Pulmonary artery endothelial cell (primary cell): Measurements from ENCODE around the gene ADRB2. TPM values are rescaled to one million over a fixed set of nuclear protein-coding genes. Genes with fewer than 3 reads are reported as not detected.
"Not testable (repeated sequence)": the region's sequence is repeated elsewhere in the genome, so short reads cannot be mapped to it uniquely, and the experiment has no call there.

Experiments
- DNase-seq: peaks from one replicate; pipeline ENCODE4 v3.0.0-alpha.2; 2011; ENCODE audit warnings: low read depth, low spot score
- total RNA-seq: library from RNA; depleted of rRNA; stranded (reverse); fragments of >200 nt; gene quantifications from 2 replicates; pipeline ENCODE4 v1.2.3, GENCODE V29; 2014

ADRB2 gene
- 3.1 and 3.5 TPM in 2 replicates for total RNA-seq

- peak; percentile 88 for DNase-seq
Observed at GRCh38 chr5:148826053-148826738, at the start of gene ADRB2. ADRB2 (plus strand) TSS chr5:148826611; CDS start chr5:148826832, 221 bp downstream.

DNA sequence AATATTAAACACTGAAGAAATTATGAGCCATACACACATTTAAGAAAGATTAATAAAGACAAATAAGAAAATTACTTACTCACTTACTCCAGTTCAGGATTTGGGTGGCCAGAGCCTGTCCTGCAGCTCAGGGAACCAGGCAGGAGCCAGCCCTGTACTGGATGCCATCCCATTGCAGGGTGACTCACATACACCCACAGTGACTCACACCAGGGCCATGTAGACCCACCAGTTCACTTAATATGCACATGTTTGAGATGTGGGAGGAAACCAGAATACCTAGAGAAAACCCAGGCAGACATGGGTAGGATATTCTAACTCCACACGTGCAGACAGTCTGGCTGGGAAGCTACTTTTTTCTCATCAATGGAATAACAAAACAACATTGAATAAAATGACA, 49.6 kb upstream of the ADRB2 start:
- DNase-seq: peak; percentile 8

DNA sequence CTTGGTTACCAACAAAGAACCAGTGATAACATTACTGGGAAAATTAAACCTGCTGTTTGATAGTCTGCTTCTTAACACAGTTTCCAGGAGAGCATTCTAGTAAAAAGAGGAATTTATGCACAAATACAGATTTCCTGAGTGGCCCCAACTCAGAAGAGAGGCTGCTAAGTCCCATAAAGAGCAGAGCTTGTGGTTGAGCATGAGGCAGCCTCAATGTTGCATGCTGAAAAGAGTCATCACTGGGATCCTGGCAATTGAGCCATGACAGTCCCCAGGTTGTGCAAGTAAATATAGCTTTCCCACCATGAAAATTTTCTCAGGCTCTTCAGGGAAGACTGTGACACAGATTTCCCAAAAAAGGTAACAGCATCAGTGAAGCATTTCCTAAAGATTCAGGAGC, 47.5 kb upstream of the ADRB2 start:
- no peak for DNase-seq

DNA sequence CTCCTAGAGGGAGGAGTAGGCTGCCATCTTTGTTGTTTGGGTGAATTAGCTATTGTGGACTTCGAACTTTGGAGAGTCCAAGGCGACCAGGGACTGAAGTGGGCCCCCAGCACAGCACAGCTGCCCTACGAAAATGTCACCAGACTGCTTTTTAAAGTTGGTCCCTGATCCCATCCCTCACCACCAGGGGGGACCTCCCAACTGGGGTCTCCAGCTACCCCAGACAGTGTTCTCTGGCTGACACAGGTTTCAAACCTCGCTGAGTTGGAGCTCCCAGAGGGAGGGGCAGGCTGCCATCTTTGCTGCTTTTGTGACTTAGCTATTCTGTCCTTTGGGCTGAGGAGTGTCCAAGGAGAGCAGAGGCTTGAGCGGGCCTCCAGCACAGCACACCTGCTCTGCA, 45.7 kb upstream of the ADRB2 start:
- DNase-seq: no peak

DNA sequence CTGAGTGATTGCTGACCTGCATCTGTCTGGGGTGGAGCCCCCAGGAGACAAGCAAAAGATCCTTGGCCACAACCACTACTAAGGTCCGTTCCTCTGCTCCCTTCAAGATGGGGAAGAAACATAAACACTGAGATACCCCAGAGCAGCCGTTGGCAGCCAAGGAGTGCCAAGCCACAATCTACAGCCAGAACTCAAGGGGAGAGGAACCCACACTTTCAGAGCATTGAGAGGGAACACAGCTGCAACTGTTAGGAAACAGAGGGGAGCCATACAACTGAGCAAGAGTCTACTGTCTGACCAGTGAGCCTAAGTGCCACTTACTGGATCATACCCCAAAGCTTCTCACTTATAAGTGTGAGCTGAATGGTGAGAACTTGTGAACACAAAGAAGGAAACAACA, 44.6 kb upstream of the ADRB2 start:
- no peak for DNase-seq

DNA sequence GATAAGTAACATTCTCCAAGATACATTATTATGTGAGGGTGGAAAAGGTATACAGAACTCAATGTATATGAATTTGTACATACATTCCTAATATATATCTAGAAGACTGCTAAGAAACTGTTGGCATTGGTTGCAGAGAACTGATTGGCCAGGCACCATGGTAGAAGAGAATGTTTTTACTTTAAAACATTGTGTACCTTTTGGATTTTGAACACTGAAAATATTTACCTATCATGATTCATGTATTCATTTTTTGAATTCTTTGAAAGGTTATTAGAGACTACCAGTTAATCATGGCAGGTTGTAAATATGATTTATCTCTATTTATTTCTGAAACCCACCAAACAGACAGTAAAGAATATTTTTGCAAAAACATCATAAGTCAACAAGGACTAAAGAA, 41.2 kb upstream of the ADRB2 start:
- DNase-seq: no peak

DNA sequence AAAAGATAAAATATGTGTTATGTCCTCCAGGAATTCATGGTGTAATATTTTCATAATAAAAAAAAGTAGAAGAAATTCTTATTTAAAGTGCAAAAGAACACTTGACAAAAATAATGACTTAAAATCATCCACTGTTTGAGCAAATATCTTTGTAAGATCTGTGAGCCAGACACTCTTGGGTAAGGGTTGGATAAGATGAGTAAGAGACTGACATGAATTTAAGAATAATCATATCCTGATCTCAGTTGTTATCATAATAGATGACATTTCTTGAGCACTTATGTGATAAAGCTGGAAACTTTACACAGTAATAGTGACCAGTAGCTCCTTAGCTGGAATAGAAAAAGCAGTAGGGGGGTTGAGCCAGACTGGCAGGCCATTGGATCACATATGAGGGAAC, 40.0 kb upstream of the ADRB2 start:
- no peak for DNase-seq

DNA sequence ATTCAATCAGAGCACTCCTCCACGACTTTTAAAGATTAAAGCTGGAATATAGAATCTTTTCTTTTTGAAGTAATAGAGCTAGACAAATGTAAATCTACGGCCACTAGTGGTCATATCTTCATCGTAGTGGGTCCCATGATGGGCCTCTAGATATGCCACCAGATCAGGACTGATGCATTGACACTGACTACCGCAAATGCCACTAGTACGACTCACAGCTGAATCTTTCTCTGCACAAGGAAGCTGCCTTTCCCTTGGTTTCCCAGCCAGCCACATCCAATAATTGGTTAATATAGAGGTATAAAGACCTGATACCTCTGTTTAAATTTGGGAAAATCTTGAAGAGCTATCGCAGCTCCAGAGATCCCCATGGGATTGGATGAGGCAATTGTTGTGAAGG, 37.8 kb upstream of the ADRB2 start:
- no peak for DNase-seq

- DNase-seq: no peak
Observed at GRCh38 chr5:148790545-148791333, 35.7 kb upstream of the ADRB2 start.

- no peak for DNase-seq
Observed at GRCh38 chr5:148791334-148791667, 35.1 kb upstream of the ADRB2 start.

DNA sequence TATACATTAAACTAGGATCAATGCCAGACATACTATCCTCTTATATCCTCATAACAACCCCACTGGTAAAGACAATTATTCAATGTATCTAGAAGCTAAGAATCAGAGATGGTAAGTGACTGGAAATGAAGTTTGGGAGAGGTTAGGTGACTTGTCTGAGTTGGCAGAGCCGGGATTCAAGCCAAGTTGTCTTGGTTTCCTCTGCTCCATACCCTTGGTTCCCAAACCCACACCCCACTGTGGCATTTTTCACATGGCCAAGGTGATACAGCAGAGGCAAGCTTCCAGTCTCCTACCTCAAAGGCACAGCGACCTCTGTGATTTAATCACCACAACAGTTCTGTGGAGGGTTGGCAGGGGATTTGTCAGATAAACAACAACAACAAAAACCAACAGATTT, 34.7 kb upstream of the ADRB2 start:
- DNase-seq: no peak

DNA sequence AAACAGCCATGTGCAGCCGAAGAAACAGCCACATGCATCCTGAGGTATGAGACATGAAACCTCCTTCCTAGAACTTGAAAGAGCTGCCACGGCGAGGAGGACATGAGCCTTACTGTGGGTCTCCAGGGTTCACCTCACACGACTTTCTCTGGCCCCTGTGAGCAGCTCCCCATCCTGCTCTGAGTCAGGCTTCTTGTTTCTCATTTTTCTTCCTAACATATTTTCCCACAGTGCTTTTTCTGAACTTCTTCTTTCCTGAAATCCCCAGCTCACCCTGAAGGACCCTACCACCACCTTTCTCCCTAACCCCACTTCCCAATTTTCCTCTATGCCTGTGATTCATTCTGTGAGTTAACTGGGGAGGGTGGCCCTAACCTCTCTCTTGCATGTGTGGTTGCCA, 33.7 kb upstream of the ADRB2 start:
- DNase-seq: no peak

DNA sequence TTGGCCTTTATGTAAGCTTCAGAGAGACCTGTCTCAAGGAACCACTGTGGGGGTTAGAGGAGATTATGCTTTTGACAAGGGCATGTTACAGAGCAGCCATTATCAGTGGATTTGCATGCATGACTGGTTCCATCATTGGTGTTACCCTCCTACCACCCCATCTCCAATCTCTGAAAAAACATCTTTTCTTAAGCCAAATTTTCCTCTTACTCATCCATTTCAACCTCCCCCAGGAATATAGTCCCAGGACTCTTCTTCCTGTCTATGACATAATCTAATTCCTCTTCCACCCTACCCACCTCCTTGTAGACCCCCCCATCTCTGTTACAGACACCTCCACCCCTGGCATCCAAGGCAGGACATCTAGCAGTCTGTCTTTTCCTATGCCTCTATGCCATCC, 33.1 kb upstream of the ADRB2 start:
- no peak for DNase-seq

GRCh38 chr5:148794275-148794674, 32.1 kb upstream of the ADRB2 start:
- DNase-seq: no peak

DNA sequence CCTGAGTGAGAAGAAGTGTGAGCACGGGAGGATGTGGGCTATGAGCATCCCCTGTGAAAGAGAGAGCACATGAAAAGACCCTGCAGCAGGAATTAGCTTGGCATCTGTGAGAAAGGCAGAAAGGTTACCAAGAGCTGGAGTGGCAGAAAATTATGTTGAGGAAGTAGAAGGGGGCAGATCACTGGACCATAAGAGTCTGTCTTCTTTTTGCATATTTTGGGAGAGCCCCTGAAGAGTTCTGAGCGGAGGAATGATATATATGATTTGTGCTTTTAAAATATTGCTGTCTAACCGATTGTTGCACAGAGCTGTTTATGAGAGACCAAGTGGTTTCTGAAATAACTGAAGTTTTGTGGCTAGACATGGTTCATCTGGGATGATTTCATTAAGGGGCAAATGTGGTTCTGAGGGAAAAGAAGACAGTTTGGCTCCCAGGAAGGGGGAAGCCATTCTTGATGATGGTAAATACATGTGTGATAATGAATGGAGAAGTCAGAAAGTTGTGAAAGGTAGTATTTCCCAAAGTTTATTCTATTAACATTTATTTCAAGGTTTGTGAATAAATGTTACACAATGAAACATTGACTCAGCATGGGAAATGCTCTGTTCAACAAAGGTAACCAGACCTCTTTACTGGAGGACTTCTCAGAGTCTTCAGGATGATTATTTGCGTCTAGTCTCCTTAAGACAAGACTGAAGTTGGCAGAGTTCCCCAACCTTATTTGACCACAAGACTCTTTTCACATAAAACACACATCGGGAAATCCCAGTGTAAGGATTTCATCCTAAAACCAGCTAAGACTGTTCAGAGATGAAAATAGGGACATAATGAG, 31.5 kb upstream of the ADRB2 start:
- DNase-seq: no peak

DNA sequence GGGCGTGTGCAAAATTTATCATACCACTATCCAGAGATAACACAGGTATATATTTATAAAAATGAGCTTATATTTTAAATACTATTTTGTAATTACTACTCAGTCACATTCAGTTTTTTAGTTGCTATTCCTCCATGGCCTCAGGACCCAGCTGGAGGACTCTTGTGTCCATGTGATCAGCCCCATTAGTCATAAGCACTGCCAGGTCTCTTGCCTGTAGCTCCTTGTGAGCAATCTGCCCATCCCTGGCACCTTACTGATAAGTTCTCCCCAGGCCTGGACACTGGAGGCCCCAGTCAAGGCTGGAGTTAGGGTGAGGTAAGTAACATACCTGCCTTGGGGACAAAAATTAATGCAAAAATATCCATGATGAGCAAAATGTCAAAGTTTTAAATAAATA, 29.5 kb upstream of the ADRB2 start:
- no peak for DNase-seq

DNA sequence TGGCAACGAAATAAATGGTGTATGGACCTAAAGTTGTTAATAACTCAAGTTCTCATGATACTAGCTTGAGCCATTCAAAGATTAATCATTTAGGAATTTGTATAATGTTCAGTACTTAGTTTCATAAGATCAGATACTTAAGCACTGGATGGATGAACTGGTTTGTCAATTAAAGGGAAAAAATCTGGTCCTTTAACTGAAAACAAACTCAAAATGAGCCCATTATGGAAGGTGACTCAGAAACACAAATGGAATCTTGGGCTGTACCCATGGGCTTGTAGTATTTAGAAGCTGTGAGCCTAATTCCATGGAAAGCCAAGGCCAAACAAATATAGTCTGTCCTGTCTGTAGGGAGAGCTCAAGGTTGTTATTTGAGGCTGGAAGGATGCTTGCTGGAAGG, 27.6 kb upstream of the ADRB2 start:
- DNase-seq: no peak

- DNase-seq: no peak
Observed at GRCh38 chr5:148799737-148800527, 26.5 kb upstream of the ADRB2 start.

GRCh38 chr5:148801682-148802276, 24.6 kb upstream of the ADRB2 start:
- no peak for DNase-seq

DNA sequence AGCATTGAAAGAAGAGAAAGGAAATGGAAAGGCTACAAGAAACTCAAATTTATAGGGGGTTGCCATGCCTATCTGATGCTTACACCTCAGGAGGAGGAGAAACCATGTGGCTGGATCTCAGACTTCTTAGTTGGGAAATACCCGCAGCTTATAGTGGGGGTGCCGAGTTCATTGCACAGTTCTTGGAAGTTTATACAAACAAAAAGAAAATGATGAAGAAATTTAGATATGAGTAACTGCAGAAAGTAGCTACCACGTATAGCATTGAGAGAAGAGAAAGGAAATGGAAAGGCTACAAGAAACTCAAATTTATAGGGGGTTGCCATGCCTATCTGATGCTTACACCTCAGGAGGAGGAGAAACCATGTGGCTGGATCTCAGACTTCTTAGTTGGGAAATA, 23.0 kb upstream of the ADRB2 start:
- DNase-seq: not testable (repeated sequence)

GRCh38 chr5:148804393-148804792, 22.0 kb upstream of the ADRB2 start:
- DNase-seq: no peak
